Neural cell (in vitro differentiated cells): Measurements from ENCODE around the gene ADAP2. TPM values are rescaled to one million over a fixed set of nuclear protein-coding genes. Genes with fewer than 3 reads are reported as not detected.

Experiments used
- H2AFZ ChIP-seq: fragments of 200-600, 300-800 bp; sonication (generic), shearing (Covaris generic); 2 replicates; pipeline ENCODE4 v1.6.0; 2014; ENCODE audit warnings: low read depth, mild to moderate bottlenecking, antibody characterized with exemption, low read length, moderate library complexity
- H3F3A ChIP-seq: fragments of 200-600 bp; shearing (Covaris generic); 2 replicates; pipeline ENCODE4 v1.6.1; 2016; ENCODE audit warnings: mild to moderate bottlenecking, moderate library complexity, mixed read lengths, antibody characterized with exemption, low read length; ENCODE audit not compliant: insufficient read depth, poor library complexity, severe bottlenecking
- H3K27ac ChIP-seq: fragments of 200-600, 300-800 bp; sonication (generic), shearing (Covaris generic); 2 replicates; pipeline ENCODE4 v1.5.1; 2014; ENCODE audit warnings: mild to moderate bottlenecking, low read length, moderate library complexity
- H3K27me3 ChIP-seq: fragments of 300-800, 200-600 bp; sonication (generic), shearing (Covaris generic); 2 replicates; pipeline ENCODE4 v1.6.0; 2014; ENCODE audit warnings: mild to moderate bottlenecking, low read depth, low read length, moderate library complexity; ENCODE audit not compliant: insufficient read depth
- H3K36me3 ChIP-seq: fragments of 300-800, 200-600 bp; sonication (generic), shearing (Covaris generic); 2 replicates; pipeline ENCODE4 v1.5.1; 2014; ENCODE audit warnings: mild to moderate bottlenecking, antibody characterized with exemption, low read length, moderate library complexity; ENCODE audit not compliant: insufficient read depth
- H3K4me2 ChIP-seq: fragments of 300-800, 200-600 bp; sonication (generic), shearing (Covaris generic); 2 replicates; pipeline ENCODE4 v1.6.0; 2014; ENCODE audit warnings: mild to moderate bottlenecking, low read length
- H3K4me3 ChIP-seq: fragments of 300-800, 200-600 bp; sonication (generic), shearing (Covaris generic); 2 replicates; pipeline ENCODE4 v1.5.1; 2014; ENCODE audit warnings: mild to moderate bottlenecking, low read length, moderate library complexity
- H3K79me2 ChIP-seq: fragments of 200-600 bp; shearing (Covaris generic); replicated peaks from 2 replicates; pipeline ENCODE4 v1.6.0; 2014; ENCODE audit warnings: mild to moderate bottlenecking, low read length, moderate library complexity; ENCODE audit not compliant: insufficient read depth
- H3K9ac ChIP-seq: fragments of 300-800, 200-600 bp; sonication (generic), shearing (Covaris generic); 2 replicates; pipeline ENCODE4 v1.6.1; 2016; ENCODE audit warnings: mild to moderate bottlenecking, low read length, mixed read lengths
- H3K9me2 ChIP-seq: fragments of 200-600 bp; shearing (Covaris generic); 2 replicates; pipeline ENCODE4 v1.6.1; 2016; ENCODE audit warnings: mild to moderate bottlenecking, low read length, mixed read lengths; ENCODE audit not compliant: insufficient read depth
- H3K9me3 ChIP-seq: fragments of 200-600, 300-800 bp; sonication (generic), shearing (Covaris generic); 2 replicates; pipeline ENCODE4 v1.6.1; 2016; ENCODE audit warnings: mild to moderate bottlenecking, mixed run types, low read length, moderate library complexity, mixed read lengths
- H4K20me1 ChIP-seq: fragments of 200-600 bp; shearing (Covaris generic); 2 replicates; pipeline ENCODE4 v1.6.1; 2016; ENCODE audit warnings: mild to moderate bottlenecking, mixed run types; ENCODE audit not compliant: insufficient read depth
- CTCF ChIP-seq: fragments of 450-650 bp; IDR thresholded peaks from 2 replicates; pipeline ENCODE4 v1.5.1; 2014; ENCODE audit warnings: antibody characterized with exemption, mild to moderate bottlenecking, moderate library complexity; ENCODE audit not compliant: poor library complexity, severe bottlenecking
- EP300 ChIP-seq: fragments of 450-650 bp; conservative IDR thresholded peaks from 2 replicates; pipeline ENCODE4 v1.6.1; 2014; ENCODE audit warnings: antibody characterized with exemption, mild to moderate bottlenecking, moderate library complexity; ENCODE audit not compliant: poor library complexity, severe bottlenecking
- EZH2 ChIP-seq: fragments of 200-600, 300-800 bp; shearing (Covaris generic), sonication (generic); IDR thresholded peaks from 2 replicates; pipeline ENCODE4 v1.6.1; 2014; ENCODE audit warnings: antibody characterized with exemption, low read length, borderline replicate concordance, mild to moderate bottlenecking; ENCODE audit not compliant: insufficient read depth, poor library complexity, severe bottlenecking
- MXI1 ChIP-seq: fragments of 450-650 bp; conservative IDR thresholded peaks from 2 replicates; pipeline ENCODE4 v1.6.1; 2014; ENCODE audit warnings: antibody characterized with exemption, mild to moderate bottlenecking; ENCODE audit not compliant: poor library complexity, severe bottlenecking
- POLR2AphosphoS5 ChIP-seq: IDR thresholded peaks from 2 replicates; pipeline ENCODE4 v1.6.1; 2012
- RAD21 ChIP-seq: fragments of 450-650 bp; conservative IDR thresholded peaks from 2 replicates; pipeline ENCODE4 v1.6.1; 2014; ENCODE audit warnings: antibody characterized with exemption, mild to moderate bottlenecking, moderate library complexity
- REST ChIP-seq: IDR thresholded peaks from 2 replicates; pipeline ENCODE4 v1.6.1; 2012; ENCODE audit warnings: borderline replicate concordance
- SMC3 ChIP-seq: fragments of 450-650 bp; conservative IDR thresholded peaks from 2 replicates; pipeline ENCODE4 v1.6.1; 2014; ENCODE audit warnings: antibody characterized with exemption, mild to moderate bottlenecking, moderate library complexity; ENCODE audit not compliant: poor library complexity
- TAF1 ChIP-seq: IDR thresholded peaks from 2 replicates; pipeline ENCODE4 v1.6.1; 2012; ENCODE audit warnings: low read depth
- polyA plus RNA-seq: library from polyadenylated mRNA; depleted of rRNA; stranded (reverse); fragments of >200 nt; gene quantifications from 2 replicates; pipeline ENCODE4 v1.2.3, GENCODE V29; 2014

ADAP2 gene
- polyA plus RNA-seq, 1 donor from 2014 or later = 0.92 TPM

DNA sequence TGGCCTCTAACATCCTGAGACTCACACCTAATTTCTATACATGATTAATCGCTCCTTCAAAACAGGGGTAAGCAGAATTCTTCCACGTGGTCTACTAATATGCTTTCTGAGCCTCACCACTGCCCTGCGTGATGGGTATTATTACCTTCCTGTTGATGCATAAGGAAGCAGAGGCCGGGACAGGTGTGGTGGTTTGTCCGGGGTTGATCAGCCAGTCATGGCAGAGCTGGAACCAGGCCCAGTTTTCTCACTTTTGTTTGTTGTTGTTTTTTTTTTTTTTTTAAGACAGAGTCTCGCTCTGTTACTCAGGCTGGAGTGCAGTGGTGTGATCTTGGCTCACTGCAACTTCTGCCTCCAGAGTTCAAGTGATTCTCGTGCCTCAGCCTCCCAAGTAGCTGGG is 80.3 kb downstream of the ADAP2 start:
- no peak overlapping the region for H2AFZ ChIP-seq

DNA sequence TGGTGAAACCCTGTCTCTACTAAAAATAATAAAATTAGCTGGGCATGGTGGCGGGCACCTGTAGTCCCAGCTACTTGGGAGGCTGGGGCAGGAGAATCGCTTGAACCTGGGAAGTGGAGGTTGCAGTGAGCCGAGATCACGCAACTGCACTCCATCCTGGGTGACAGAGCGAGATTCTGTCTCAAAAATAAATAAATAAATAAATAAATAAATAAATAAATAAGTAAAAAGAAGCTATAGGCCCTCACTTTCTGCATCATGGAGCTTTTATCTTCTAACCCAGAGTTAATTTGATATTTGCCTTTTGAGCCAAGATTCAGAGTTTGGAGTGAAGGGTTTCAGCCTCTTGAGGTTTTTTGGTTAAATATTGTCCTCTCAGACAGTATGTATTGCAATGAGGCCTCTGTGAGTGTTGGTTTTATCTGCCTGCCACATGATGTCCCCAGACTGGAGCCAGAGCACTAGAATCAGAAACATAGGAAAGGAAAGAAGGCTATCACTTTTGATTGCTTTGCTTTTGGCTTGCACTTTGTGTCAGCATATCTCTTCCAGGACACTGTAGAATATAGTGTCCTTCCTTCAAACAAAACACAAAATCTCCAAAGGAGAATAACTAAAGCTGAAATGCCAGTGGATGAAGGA is 81.6 kb downstream of the ADAP2 start:
- TF ChIP-seq RAD21 (no peak), REST (no peak), TAF1 (no peak), CTCF (no peak), EP300 (no peak), MXI1 (no peak), SMC3 (no peak), EZH2 (no peak)
- Histone ChIP-seq H2AFZ (no peak overlapping the region), H3K4me2 (no peak overlapping the region), H4K20me1 (no peaks in the 10 kb centered on the region), H3K9me2 (no peaks in the 10 kb centered on the region), H3K36me3 (no peaks in the 10 kb centered on the region), H3K27ac (no peak overlapping the region), H3K9me3 (peaks cover 8% of the 10 kb centered on the region), H3K4me3 (no peak overlapping the region), H3K9ac (no peak overlapping the region), H3F3A (no peaks in the 10 kb centered on the region), H3K27me3 (peaks cover 11% of the 10 kb centered on the region), H3K79me2 (no peaks in the 10 kb centered on the region)

More for the DNA sequence above, 80.3 kb downstream of the ADAP2 start:
- H3K9me3 ChIP-seq = no peaks in the 10 kb centered on the region
- H3K36me3 ChIP-seq = no peaks in the 10 kb centered on the region
- H3K4me3 ChIP-seq = no peak overlapping the region
- no peak overlapping the region for H3K4me2 ChIP-seq
- TF ChIP-seq TAF1 = no peak
- H3F3A ChIP-seq = no peaks in the 10 kb centered on the region
- no peaks in the 10 kb centered on the region for H3K27me3 ChIP-seq
- no peak overlapping the region for H3K27ac ChIP-seq
- H3K9ac ChIP-seq = no peak overlapping the region
- no peaks in the 10 kb centered on the region for H3K9me2 ChIP-seq
- H3K79me2 ChIP-seq = no peaks in the 10 kb centered on the region
- no peaks in the 10 kb centered on the region for H4K20me1 ChIP-seq

GRCh38 chr17:31004160-31004559 is 82.4 kb downstream of the ADAP2 start:
- Histone ChIP-seq H3K9me3 (peaks cover 12% of the 10 kb centered on the region), H3K27ac (no peak overlapping the region), H4K20me1 (no peaks in the 10 kb centered on the region), H3K4me3 (no peak overlapping the region), H2AFZ (no peak overlapping the region), H3K79me2 (no peaks in the 10 kb centered on the region), H3K27me3 (peaks cover 19% of the 10 kb centered on the region), H3K36me3 (no peaks in the 10 kb centered on the region), H3F3A (no peaks in the 10 kb centered on the region), H3K9ac (no peak overlapping the region), H3K4me2 (no peak overlapping the region), H3K9me2 (no peaks in the 10 kb centered on the region)
- TF ChIP-seq TAF1 (no peak), POLR2AphosphoS5 (no peak), CTCF (no peak), MXI1 (no peak), EZH2 (no peak), EP300 (no peak), RAD21 (no peak), REST (no peak)
